ENCODE measurements around the gene PREX1.

The PREX1 gene

GRCh38 chr20:48748556-48748955 lies 79.2 kb downstream of the PREX1 start:
- DNase-seq, result no peak

DNA sequence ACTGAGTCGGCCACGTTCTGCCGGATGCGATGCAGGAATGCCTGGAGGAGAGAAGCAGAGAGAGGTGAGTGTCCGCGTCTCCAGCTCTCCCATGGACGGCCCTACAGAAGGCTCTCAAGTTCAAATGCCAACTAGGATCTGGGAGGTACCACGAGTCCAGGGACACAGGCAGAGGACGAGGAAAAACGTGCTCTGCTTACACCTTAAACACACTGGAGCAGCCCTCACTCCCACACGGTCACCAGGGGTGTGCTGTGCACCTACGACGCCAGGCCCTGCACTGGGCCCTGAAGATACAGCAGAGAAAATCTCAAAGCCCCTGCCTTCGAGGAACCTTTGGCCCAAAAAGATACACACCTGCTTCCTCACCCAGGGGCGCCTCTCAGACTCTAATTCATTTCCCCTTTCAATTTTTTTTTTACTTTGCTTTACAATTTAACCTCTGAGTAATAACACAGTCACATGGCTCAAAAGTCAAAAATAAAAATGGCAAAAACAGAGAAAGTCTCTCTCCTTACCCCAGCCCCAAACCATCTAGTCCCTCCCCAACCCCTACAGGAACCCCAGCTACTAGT lies 79.9 kb downstream of the PREX1 start:
- no peak for DNase-seq

GRCh38 chr20:48745330-48745729 lies 82.5 kb downstream of the PREX1 start:
- DNase-seq, result no peak

GRCh38 chr20:48744515-48744914 lies 83.3 kb downstream of the PREX1 start:
- no peak for DNase-seq

GRCh38 chr20:48743807-48744206 lies 84.0 kb downstream of the PREX1 start:
- no peak for DNase-seq

DNA sequence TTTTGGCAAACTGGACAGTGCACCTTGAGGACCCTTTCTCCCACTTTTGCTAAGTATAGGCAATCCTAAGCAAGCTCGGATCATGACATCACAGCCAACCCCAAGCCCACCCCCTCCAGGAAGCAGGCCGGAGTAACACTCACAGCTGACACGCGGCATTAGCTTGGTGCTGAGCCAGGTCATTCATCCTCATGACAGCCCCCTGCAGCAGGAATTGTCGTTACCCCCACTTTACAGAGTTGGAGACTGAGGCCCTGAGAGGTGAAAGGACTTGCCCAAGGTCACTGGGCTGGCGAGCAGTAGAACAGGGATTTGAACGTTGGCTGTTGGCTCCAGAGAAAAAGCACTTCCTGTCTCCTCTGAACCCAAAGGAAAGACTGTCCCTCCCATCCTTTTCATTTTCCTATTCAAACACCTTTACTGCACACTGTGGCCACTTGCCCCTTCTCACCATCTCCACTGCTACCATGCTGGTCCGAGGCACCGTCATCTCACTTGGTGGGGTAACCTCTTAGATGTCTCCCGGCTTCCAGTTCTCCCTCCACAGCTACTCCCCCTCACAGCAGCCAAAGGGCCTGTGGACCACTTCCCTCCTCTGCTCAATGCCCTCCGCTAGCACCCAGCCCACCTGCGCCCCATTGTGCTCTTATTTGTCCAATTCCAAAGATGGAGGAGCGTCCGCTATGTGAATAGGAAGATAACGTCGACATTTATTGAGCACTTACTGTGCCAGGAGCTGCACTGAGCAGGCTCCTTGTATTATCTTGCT lies 84.7 kb downstream of the PREX1 start:
- DNase-seq, result no peak

DNA sequence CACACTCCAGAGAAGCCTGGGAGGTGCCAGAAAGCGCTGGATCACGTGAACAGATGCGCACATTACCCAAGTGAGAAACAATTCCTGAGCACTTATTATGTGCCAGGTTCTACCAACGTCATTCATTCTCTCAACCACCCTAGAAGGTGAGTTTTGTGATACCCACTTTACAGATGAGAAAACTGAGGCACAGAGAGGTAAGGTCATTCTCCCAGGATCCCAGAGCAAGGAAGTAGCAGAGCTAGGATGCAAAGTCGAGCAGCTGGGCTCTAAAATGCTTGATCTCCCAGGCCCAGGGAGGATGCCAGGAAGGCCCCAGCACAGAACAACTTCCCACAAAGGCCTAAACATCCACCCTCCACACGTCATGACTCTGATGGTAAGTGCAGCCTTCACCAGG lies 85.6 kb downstream of the PREX1 start:
- DNase-seq, result no peak

- no peak for DNase-seq
These were observed 86.1 kb downstream of the PREX1 start for GRCh38 chr20:48741669-48742068.

DNA sequence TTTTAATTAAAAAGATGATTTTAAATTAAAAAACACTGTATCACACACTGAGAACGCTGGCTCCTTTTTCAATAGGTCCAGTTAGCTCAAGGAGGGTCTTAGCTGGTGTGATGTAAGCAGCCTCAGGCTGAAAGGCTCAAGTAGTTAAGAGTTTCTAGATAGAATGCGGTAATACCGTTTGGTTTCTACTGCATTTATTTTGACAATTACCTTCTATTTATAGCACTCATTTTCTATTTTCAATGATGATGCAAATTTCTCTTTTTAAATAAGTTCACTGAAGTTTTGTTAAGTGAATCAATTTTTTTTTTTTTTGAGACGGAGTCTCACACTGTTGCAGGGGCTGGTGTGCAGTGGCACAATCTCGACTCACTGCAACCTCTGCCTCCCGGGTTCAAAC lies 87.1 kb downstream of the PREX1 start:
- no peak for DNase-seq

GRCh38 chr20:48740292-48740649 lies 87.5 kb downstream of the PREX1 start:
- DNase-seq, result no peak

DNA sequence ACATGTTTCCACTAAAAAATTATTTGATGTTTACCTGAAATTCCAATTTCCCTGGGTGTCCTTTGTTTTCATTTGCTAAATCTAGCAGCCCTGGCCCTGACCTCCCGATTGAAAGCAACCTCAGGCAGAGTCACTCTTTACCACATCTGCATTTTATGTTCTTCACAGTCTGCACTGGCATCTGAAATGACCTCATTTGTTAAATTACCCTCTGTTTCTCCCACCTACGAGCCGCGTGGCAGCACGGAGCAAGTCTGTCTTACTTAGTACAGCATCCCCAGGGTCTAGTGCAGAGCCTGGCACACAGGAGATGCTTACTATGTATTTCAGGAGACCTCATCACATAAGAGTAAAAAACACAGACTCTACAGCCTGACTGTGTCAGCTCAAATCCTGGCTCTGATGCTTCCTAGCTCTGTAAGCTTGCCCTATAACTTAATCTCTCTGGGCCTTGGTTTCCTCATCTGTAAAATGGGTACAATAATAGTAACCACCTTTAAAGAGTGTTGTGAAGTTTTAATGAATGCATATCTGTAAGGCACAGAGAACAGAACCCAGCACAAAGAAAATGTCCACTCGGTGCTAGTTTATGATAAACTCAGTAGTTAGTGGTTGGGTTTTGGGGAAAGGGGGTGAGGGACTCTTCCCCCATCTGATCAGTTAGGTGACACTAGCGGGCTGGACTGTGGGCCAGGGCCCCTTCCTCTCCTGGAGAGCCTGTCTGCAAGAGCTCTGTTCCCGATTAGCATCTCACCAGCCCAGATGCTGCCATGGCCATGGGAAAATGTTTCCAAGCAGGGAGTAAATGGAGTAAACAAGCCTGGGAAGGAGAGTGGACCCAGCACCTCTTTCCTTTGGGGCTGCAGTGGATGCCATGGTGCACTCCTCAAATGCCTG lies 88.2 kb downstream of the PREX1 start:
- no peak for DNase-seq

- DNase-seq, result peak; percentile 75
These were observed 89.1 kb downstream of the PREX1 start for GRCh38 chr20:48738399-48739304.

- no peak for DNase-seq
These were observed 89.8 kb downstream of the PREX1 start for GRCh38 chr20:48738094-48738398.

DNA sequence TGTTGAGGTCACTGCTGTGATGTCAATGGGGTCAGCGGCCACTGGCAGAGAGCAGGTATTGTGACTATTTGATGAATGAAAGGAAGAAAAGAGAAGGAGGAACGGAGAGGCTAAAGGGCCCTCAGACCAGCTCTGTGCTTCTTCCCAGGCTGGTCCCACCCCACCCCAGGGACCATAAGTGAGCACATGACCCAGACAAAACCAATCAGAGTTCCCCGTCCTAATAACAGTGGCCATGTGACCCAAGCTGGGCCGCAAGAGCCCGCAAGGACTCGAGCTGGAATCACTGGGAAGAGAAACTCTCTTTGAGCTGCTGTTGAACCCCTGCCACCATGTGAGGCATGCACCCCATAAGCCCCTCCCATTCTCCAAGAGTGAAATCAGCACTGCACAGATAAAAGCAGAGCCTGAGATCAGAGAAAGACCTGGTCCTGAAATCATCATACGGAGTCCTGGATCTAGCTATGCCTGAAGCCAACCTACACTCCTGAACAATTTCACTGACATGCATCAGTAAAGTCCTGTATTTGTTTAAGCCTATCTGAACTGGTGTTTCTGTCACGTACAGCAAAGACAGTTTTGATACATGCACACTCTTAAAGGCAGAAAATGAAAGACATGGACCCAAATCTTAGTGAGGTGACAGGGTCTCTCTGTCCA lies 90.2 kb downstream of the PREX1 start:
- no peak for DNase-seq

GRCh38 chr20:48736636-48737035 lies 91.2 kb downstream of the PREX1 start:
- no peak for DNase-seq

DNA sequence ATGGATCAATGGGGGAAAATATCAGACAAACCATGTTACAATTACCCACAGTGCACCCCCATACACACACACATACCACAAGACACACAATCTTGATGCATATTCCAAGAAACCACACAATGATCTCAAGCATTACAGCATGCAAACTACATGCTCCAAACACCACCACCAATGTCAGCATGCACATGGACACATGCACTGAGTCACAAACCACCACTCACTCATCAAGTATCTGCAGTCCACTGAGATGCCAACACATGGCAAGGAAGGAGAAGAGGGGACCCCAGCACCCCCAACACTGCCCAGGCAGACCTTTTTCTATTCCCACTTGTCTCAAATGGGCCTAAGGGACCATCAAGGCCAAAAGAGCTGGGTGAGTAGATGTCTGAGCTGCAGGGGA lies 91.6 kb downstream of the PREX1 start:
- DNase-seq, result no peak

- DNase-seq, result no peak
These were observed 92.7 kb downstream of the PREX1 start for GRCh38 chr20:48735112-48735511.

DNA sequence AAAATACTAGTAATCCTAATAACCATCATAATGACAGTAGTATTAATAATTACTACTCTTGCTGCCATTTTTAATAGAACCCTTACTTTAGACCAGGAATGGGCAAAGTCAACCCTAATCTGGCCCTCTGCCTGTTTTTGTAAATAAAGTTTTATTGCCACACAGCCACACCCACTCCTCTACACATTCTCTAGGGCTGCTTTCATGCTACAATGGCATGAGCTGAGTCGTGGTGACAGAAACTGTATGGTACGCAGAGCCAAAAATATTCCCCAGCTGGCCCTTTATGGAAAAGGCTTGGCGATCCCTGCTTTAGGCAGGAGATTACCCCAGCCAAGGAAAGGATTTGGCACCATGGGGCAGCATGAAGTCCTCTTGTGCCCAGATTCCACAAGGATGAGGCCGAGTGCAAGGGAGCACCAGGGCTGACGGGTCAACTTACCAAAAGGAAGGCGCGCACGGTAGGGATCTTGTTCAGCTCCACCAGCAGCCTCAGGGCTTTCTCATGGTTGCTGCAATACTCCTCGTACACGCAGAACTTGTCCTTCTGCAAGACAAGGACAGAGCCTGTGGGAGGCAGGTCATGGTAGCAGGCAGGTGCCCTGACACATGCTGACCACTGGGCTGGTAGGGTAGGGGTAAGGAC lies 93.6 kb downstream of the PREX1 start:
- DNase-seq, result no peak

- DNase-seq, result no peak
These were observed 94.5 kb downstream of the PREX1 start for GRCh38 chr20:48733296-48733790.

- DNase-seq, result no peak
These were observed 95.5 kb downstream of the PREX1 start for GRCh38 chr20:48732081-48732829.

- no peak for DNase-seq
These were observed 96.3 kb downstream of the PREX1 start for GRCh38 chr20:48731536-48731935.
